NB4 (cell line): ENCODE measurements around the gene PRAME.
A peak's percentile ranks its signal among the peaks of the same experiment; 100 is the strongest.
"Not testable (repeated sequence)": the region's sequence is repeated elsewhere in the genome, so short reads cannot be mapped to it uniquely, and the experiment has no call there.

ENCODE experiments used
- DNase-seq: peaks from one replicate; pipeline ENCODE4 v3.0.0; 2010; ENCODE audit warnings: low read depth
- H3K4me3 ChIP-seq: one replicate; pipeline ENCODE4 v1.5.1; 2011; ENCODE audit warnings: mild to moderate bottlenecking, low read depth, low read length, moderate library complexity
- CTCF ChIP-seq: IDR thresholded peaks from one replicate; pipeline ENCODE4 v1.5.1; 2012; ENCODE audit warnings: low read depth, low read length
- MAX ChIP-seq: IDR thresholded peaks from 2 replicates; pipeline ENCODE4 v1.6.1; 2011; ENCODE audit warnings: low read depth, low read length
- MYC ChIP-seq: IDR thresholded peaks from 2 replicates; pipeline ENCODE4 v1.6.1; 2011; ENCODE audit warnings: low read depth, low read length
- POLR2A ChIP-seq: IDR thresholded peaks from 2 replicates; pipeline ENCODE4 v1.6.1; 2011; ENCODE audit warnings: mild to moderate bottlenecking; ENCODE audit not compliant: insufficient read length; ENCODE audit errors: extremely low read depth

The PRAME gene

GRCh38 chr22:22516992-22517391 lies 42.1 kb downstream of the PRAME start:
- no peak for TF ChIP-seq POLR2A
- TF ChIP-seq MAX, result no peak
- no peak for TF ChIP-seq MYC
- TF ChIP-seq CTCF, result no peak
- no peak for DNase-seq
- H3K4me3 ChIP-seq, result no peak overlapping the region

- TF ChIP-seq POLR2A, result no peak
- TF ChIP-seq CTCF, result no peak
- no peak for TF ChIP-seq MAX
- TF ChIP-seq MYC, result no peak
- H3K4me3 ChIP-seq, result no peak overlapping the region
- no peak for DNase-seq
These were observed 43.2 kb downstream of the PRAME start for GRCh38 chr22:22515890-22516289.

- not testable (repeated sequence) for DNase-seq, H3K4me3 ChIP-seq
These were observed 44.6 kb downstream of the PRAME start for GRCh38 chr22:22514431-22514830.

- DNase-seq, result no peak
- no peak overlapping the region for H3K4me3 ChIP-seq
- no peak for TF ChIP-seq CTCF
- TF ChIP-seq MYC, result no peak
- no peak for TF ChIP-seq MAX
- no peak for TF ChIP-seq POLR2A
These were observed 45.4 kb downstream of the PRAME start for GRCh38 chr22:22513619-22514018.

GRCh38 chr22:22512951-22513350 lies 46.1 kb downstream of the PRAME start:
- no peak overlapping the region for H3K4me3 ChIP-seq
- TF ChIP-seq POLR2A (no peak), CTCF (no peak), MYC (no peak), MAX (no peak)
- no peak for DNase-seq

- H3K4me3 ChIP-seq, DNase-seq: not testable (repeated sequence)
These were observed 48.2 kb downstream of the PRAME start for GRCh38 chr22:22510833-22511232.

GRCh38 chr22:22509912-22510311 lies 49.2 kb downstream of the PRAME start:
- DNase-seq, H3K4me3 ChIP-seq: not testable (repeated sequence)

GRCh38 chr22:22508274-22509176 lies 50.5 kb downstream of the PRAME start, which contains the start of gene ZNF280B:
ZNF280B (minus strand) TSS chr22:22508742; CDS start chr22:22489398, 19,344 bp downstream.
- H3K4me3 ChIP-seq, result peak within 1 kb of the TSS; percentile 70
- peak; percentile 88 for DNase-seq
- TF ChIP-seq CTCF (peak; percentile 28), MAX (peak; percentile 36; the same call in 1 of the 2 replicates), MYC (0 out of 2 replicates have a peak, but pooled peaks have one; percentile 14), POLR2A (no peak)
